ENCODE results near the gene UBR2.

GRCh38 chr6:42522036-42522435 is 41.8 kb upstream of the UBR2 start:
- TF ChIP-seq E2F1 (CRISPR knock-in tag; IDR thresholded peaks at IDR 0.05) (no peak), CREB3 (tag; conservative IDR thresholded peaks at IDR 0.05; ENCODE audit: low read depth) (no peak), ZNF274 (IDR thresholded peaks at IDR 0.05; ENCODE audit: borderline replicate concordance, low read depth, low read length) (no peak), PHF8 (IDR thresholded peaks at IDR 0.05; ENCODE audit: borderline replicate concordance, low read length) (no peak), RBFOX2 (IDR thresholded peaks at IDR 0.05; ENCODE audit: low read depth, low read length) (no peak)
